ENCODE data around the gene PCGF6. TPM values are rescaled to one million over a fixed set of nuclear protein-coding genes. Genes with fewer than 3 reads are reported as not detected.
A peak's percentile ranks its signal among the peaks of the same experiment; 100 is the strongest.

The PCGF6 gene
- total RNA-seq, 1 experiment from 2014 or later: 24.7 TPM

DNA sequence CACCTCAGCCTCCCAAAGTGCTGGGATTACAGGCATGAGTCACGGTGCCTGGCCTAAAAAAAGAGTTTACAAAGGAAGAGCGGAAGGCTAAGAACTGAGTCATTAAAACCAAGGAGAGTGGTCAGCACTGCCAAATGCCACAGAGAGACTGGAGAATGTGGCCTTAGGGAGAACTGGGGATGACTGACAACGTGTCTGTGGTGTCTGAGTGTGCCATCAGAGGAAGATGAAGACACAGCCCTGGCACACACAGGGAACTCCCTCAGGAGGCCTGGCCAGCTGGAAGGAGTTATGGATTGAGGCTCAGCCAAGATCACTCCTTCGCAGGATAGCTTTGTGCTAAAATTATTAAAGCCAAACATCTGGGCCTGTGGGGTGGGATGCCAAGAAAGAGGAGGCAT is 77.9 kb downstream of the PCGF6 start:
- peak overlapping the region; percentile 51 for H3K4me2 ChIP-seq (ENCODE audit: low read length)

DNA sequence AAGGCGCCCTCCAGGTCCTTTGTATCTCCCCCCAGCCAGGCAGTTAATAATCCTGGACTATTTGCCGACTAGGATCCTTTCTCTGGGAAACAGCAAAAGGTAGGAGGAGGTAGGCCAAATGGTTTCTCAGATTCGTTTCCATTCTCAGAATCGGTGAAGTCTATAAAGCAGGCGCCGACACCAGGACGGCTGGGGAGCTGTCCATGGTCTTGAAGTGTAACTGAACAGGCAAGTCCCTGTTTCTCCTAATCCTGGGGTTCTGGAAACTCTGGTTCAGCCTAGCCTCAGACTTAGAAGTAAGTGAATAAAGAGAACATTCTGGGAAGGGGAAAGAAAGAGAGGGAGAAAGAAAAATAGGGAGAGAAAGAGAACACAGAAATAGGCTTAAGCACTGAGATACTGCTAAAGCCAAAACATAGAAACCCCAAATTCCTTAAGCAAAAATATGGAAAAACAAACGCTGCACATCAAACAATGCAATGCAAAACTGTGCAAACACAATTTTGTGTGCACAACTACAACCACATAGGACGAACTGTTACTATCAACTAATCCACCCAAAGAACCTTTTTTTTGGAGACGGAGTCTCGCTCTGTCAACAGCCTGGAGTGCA is 85.1 kb downstream of the PCGF6 start:
- ChIA-PET POLR2A (interaction anchor here (0.7 kb wide), 1 partner anchor 27 kb away, joined by 3 read pairs; no protein-coding TSS in a partner anchor), RAD21 (ENCODE audit: low non-redundant PET in 1 of 2, low total read pairs in 2 of 2, uncharacterized antibody in 2 of 2, unreplicated experiment in 2 of 2) (no interaction called here), CTCF (no interaction called here)
- Histone ChIP-seq H2AFZ (ENCODE audit: low read depth, low read length, poor library complexity, severe bottlenecking) (no peak overlapping the region), H3K4me1 (ENCODE audit: control insufficient read depth in 1 of 2, insufficient read depth in 2 of 2, low read length in 2 of 2) (no peaks in the 10 kb centered on the region), H3K79me2 (ENCODE audit: insufficient read depth, low read length) (no peaks in the 10 kb centered on the region), H3K4me2 (ENCODE audit: low read length) (no peak overlapping the region), H3K9me2 (ENCODE audit: insufficient read depth) (no peaks in the 10 kb centered on the region), H4K20me1 (ENCODE audit: insufficient read depth) (no peaks in the 10 kb centered on the region), H3K9ac (ENCODE audit: low read length) (no peak overlapping the region), H3K27me3 (ENCODE audit: insufficient read depth, low read length) (peaks cover 26% of the 10 kb centered on the region), H3K4me3 (replicated peaks in 1 of 2; ENCODE audit: low read depth in 1 of 2, low read length in 2 of 2) (no peak overlapping the region), H3K27ac (ENCODE audit: low read depth, low read length) (no peak overlapping the region), H3K36me3 (ENCODE audit: control insufficient read depth in 1 of 2, insufficient read depth in 2 of 2, low read length in 2 of 2) (no peaks in the 10 kb centered on the region), H3K9me3 (ENCODE audit: control insufficient read depth in 1 of 2, insufficient read depth in 1 of 2, low read depth in 1 of 2, low read length in 2 of 2) (no peaks in the 10 kb centered on the region)
- intact Hi-C loops (cut with micrococcal nuclease): loop anchor here (2.0 kb wide), 1 partner anchor 17 kb away; no protein-coding TSS in a partner anchor
- DNase-seq (ENCODE audit: low read depth, low spot score) (peak; percentile 42), ATAC-seq (peak; percentile 65)
- no TSS peak for BruUV-seq (replicated peaks)
- TF ChIP-seq, protein P1, sequence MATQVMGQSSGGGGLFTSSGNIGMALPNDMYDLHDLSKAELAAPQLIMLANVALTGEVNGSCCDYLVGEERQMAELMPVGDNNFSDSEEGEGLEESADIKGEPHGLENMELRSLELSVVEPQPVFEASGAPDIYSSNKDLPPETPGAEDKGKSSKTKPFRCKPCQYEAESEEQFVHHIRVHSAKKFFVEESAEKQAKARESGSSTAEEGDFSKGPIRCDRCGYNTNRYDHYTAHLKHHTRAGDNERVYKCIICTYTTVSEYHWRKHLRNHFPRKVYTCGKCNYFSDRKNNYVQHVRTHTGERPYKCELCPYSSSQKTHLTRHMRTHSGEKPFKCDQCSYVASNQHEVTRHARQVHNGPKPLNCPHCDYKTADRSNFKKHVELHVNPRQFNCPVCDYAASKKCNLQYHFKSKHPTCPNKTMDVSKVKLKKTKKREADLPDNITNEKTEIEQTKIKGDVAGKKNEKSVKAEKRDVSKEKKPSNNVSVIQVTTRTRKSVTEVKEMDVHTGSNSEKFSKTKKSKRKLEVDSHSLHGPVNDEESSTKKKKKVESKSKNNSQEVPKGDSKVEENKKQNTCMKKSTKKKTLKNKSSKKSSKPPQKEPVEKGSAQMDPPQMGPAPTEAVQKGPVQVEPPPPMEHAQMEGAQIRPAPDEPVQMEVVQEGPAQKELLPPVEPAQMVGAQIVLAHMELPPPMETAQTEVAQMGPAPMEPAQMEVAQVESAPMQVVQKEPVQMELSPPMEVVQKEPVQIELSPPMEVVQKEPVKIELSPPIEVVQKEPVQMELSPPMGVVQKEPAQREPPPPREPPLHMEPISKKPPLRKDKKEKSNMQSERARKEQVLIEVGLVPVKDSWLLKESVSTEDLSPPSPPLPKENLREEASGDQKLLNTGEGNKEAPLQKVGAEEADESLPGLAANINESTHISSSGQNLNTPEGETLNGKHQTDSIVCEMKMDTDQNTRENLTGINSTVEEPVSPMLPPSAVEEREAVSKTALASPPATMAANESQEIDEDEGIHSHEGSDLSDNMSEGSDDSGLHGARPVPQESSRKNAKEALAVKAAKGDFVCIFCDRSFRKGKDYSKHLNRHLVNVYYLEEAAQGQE (IDR thresholded peaks at IDR 0.05; ENCODE audit: low read depth): peak; percentile 99
- TF ChIP-seq ZNF274 (IDR thresholded peaks at IDR 0.05; ENCODE audit: low read depth, low read length): no peak
- no peak for TF ChIP-seq CEBPB (IDR thresholded peaks at IDR 0.05; ENCODE audit: low read depth)
- TF ChIP-seq ZFX (IDR thresholded peaks at IDR 0.05): no peak
- no peak for TF ChIP-seq POLR2AphosphoS5 (IDR thresholded peaks at IDR 0.05; ENCODE audit: low read depth, low read length)
- TF ChIP-seq EZH2phosphoT487 (IDR thresholded peaks at IDR 0.05; ENCODE audit: borderline replicate concordance): no peak
- TF ChIP-seq, protein P2, sequence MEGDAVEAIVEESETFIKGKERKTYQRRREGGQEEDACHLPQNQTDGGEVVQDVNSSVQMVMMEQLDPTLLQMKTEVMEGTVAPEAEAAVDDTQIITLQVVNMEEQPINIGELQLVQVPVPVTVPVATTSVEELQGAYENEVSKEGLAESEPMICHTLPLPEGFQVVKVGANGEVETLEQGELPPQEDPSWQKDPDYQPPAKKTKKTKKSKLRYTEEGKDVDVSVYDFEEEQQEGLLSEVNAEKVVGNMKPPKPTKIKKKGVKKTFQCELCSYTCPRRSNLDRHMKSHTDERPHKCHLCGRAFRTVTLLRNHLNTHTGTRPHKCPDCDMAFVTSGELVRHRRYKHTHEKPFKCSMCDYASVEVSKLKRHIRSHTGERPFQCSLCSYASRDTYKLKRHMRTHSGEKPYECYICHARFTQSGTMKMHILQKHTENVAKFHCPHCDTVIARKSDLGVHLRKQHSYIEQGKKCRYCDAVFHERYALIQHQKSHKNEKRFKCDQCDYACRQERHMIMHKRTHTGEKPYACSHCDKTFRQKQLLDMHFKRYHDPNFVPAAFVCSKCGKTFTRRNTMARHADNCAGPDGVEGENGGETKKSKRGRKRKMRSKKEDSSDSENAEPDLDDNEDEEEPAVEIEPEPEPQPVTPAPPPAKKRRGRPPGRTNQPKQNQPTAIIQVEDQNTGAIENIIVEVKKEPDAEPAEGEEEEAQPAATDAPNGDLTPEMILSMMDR (IDR thresholded peaks at IDR 0.05 in 2 of 3, conservative IDR thresholded peaks at IDR 0.05 in 1 of 3; ENCODE audit: borderline replicate concordance in 1 of 3, insufficient read depth in 1 of 3, low read depth in 2 of 3, low read length in 2 of 3): no peak

More for the DNA sequence above, 77.9 kb downstream of the PCGF6 start:
- CTCF ChIA-PET: no interaction called here
- Histone ChIP-seq H4K20me1 (ENCODE audit: insufficient read depth) (no peaks in the 10 kb centered on the region), H3K27me3 (ENCODE audit: insufficient read depth, low read length) (peaks cover 5% of the 10 kb centered on the region; the same call in 1 of the 2 replicates), H3K9me3 (ENCODE audit: control insufficient read depth in 1 of 2, insufficient read depth in 1 of 2, low read depth in 1 of 2, low read length in 2 of 2) (no peaks in the 10 kb centered on the region), H3K27ac (ENCODE audit: low read depth, low read length) (peak overlapping the region; percentile 42; the same call in 1 of the 2 replicates), H3K36me3 (ENCODE audit: control insufficient read depth in 1 of 2, insufficient read depth in 2 of 2, low read length in 2 of 2) (no peaks in the 10 kb centered on the region), H3K9me2 (ENCODE audit: insufficient read depth) (no peaks in the 10 kb centered on the region), H3K4me1 (ENCODE audit: control insufficient read depth in 1 of 2, insufficient read depth in 2 of 2, low read length in 2 of 2) (peaks cover 12 to 23% of the 10 kb centered on the region in 2 experiments), H3K4me3 (replicated peaks in 1 of 2; ENCODE audit: low read depth in 1 of 2, low read length in 2 of 2) (no peak overlapping the region), H2AFZ (ENCODE audit: low read depth, low read length, poor library complexity, severe bottlenecking) (no peak overlapping the region), H3K9ac (ENCODE audit: low read length) (no peak overlapping the region), H3K79me2 (ENCODE audit: insufficient read depth, low read length) (no peaks in the 10 kb centered on the region)
- POLR2A ChIA-PET: no interaction called here
- DNase-seq (ENCODE audit: low read depth, low spot score): peak; percentile 95
- no TSS peak for BruUV-seq (replicated peaks)
- intact Hi-C loops (cut with micrococcal nuclease): no loop called here
- RAD21 ChIA-PET (ENCODE audit: low non-redundant PET in 1 of 2, low total read pairs in 2 of 2, uncharacterized antibody in 2 of 2, unreplicated experiment in 2 of 2): no interaction called here
- peak; percentile 81 for TF ChIP-seq TCF7L2 (IDR thresholded peaks at IDR 0.05; ENCODE audit: borderline replicate concordance, extremely low read depth, insufficient read depth, insufficient read length)
- peak; percentile 33; the same call in 1 of the 2 replicates for TF ChIP-seq RAD21 (IDR thresholded peaks at IDR 0.05; ENCODE audit: low read depth)
- no peak for TF ChIP-seq ZFX (IDR thresholded peaks at IDR 0.05)
- TF ChIP-seq JUND (IDR thresholded peaks at IDR 0.05): peak; percentile 99
- TF ChIP-seq EGR1 (IDR thresholded peaks at IDR 0.05; ENCODE audit: low read depth): no peak
- peak; percentile 49 for TF ChIP-seq YY1 (IDR thresholded peaks at IDR 0.05; ENCODE audit: extremely low read depth, insufficient replicate concordance, low read depth, low read length)
- TF ChIP-seq SRF (IDR thresholded peaks at IDR 0.05; ENCODE audit: low read depth): peak; percentile 81
- no peak for TF ChIP-seq ZNF274 (IDR thresholded peaks at IDR 0.05; ENCODE audit: low read depth, low read length)
- no peak for TF ChIP-seq POLR2A (IDR thresholded peaks at IDR 0.05; ENCODE audit: borderline replicate concordance, extremely low read depth, insufficient read depth, insufficient read length)
- TF ChIP-seq, protein P3, sequence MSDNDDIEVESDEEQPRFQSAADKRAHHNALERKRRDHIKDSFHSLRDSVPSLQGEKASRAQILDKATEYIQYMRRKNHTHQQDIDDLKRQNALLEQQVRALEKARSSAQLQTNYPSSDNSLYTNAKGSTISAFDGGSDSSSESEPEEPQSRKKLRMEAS (IDR thresholded peaks at IDR 0.05): peak; percentile 91
- TF ChIP-seq CBX3 (IDR thresholded peaks at IDR 0.05; ENCODE audit: low read depth): peak; percentile 94
- TF ChIP-seq FOSL1 (IDR thresholded peaks at IDR 0.05; ENCODE audit: low read depth): peak; percentile 98
- peak; percentile 76 for TF ChIP-seq CEBPB (IDR thresholded peaks at IDR 0.05; ENCODE audit: low read depth)
- TF ChIP-seq SIN3A (IDR thresholded peaks at IDR 0.05; ENCODE audit: low read depth): peak; percentile 97
- TF ChIP-seq EZH2 (IDR thresholded peaks at IDR 0.05): no peak
- peak; percentile 92 for TF ChIP-seq SP1 (IDR thresholded peaks at IDR 0.05; ENCODE audit: low read depth)
- TF ChIP-seq POLR2AphosphoS5 (IDR thresholded peaks at IDR 0.05; ENCODE audit: low read depth, low read length): peak; percentile 73
- ATAC-seq: peak; percentile 99

All from HCT116 (cell line).